ENCODE results near the gene CES4A. TPM values are rescaled to one million over a fixed set of nuclear protein-coding genes. Genes with fewer than 3 reads are reported as not detected.
"Not testable (repeated sequence)": the region's sequence is repeated elsewhere in the genome, so short reads cannot be mapped to it uniquely, and the experiment has no call there.

The CES4A gene
- 8.1 TPM for total RNA-seq

- no peak for DNase-seq (ENCODE audit: low read depth in 2 of 3, low spot score in 2 of 3)
Observed at GRCh38 chr16:66988197-66988788, at the start of gene CES4A. Gene CES4A (plus strand): TSS chr16:66988589. CDS start chr16:66988773, 184 bp downstream.

GRCh38 chr16:66939366-66939765 lies 49.0 kb upstream of the CES4A start:
- DNase-seq (ENCODE audit: low read depth in 2 of 3, low spot score in 2 of 3), result no peak

GRCh38 chr16:66940236-66940635 lies 48.2 kb upstream of the CES4A start:
- no peak for DNase-seq (ENCODE audit: low read depth in 2 of 3, low spot score in 2 of 3)

GRCh38 chr16:66942981-66943380 lies 45.4 kb upstream of the CES4A start:
- no peak for DNase-seq (ENCODE audit: low read depth in 2 of 3, low spot score in 2 of 3)

GRCh38 chr16:66943426-66944053 lies 44.8 kb upstream of the CES4A start:
- no peak for DNase-seq (ENCODE audit: low read depth in 2 of 3, low spot score in 2 of 3)

- no peak for DNase-seq (ENCODE audit: low read depth in 2 of 3, low spot score in 2 of 3)
Observed at GRCh38 chr16:66944054-66944441, 44.3 kb upstream of the CES4A start.

- not testable (repeated sequence) for DNase-seq (ENCODE audit: low read depth in 2 of 3, low spot score in 2 of 3)
Observed at GRCh38 chr16:66944971-66945370, 43.4 kb upstream of the CES4A start.

GRCh38 chr16:66945939-66946338 lies 42.5 kb upstream of the CES4A start:
- no peak for DNase-seq (ENCODE audit: low read depth in 2 of 3, low spot score in 2 of 3)

- DNase-seq (ENCODE audit: low read depth in 2 of 3, low spot score in 2 of 3), result no peak
Observed at GRCh38 chr16:66946541-66946940, 41.8 kb upstream of the CES4A start.

GRCh38 chr16:66946974-66947301 lies 41.5 kb upstream of the CES4A start:
- DNase-seq (ENCODE audit: low read depth in 2 of 3, low spot score in 2 of 3), result no peak

GRCh38 chr16:66947302-66948065 lies 40.9 kb upstream of the CES4A start:
- peak; percentile 61 to 92 (median 79) for DNase-seq (ENCODE audit: low read depth in 2 of 3, low spot score in 2 of 3)

GRCh38 chr16:66948134-66948836 lies 40.1 kb upstream of the CES4A start:
- DNase-seq (ENCODE audit: low read depth in 2 of 3, low spot score in 2 of 3), result no peak

GRCh38 chr16:66948837-66949225 lies 39.6 kb upstream of the CES4A start:
- DNase-seq (ENCODE audit: low read depth in 2 of 3, low spot score in 2 of 3), result no peak

GRCh38 chr16:66949472-66949871 lies 38.9 kb upstream of the CES4A start:
- DNase-seq (ENCODE audit: low read depth in 2 of 3, low spot score in 2 of 3), result no peak

GRCh38 chr16:66950437-66950836 lies 38.0 kb upstream of the CES4A start:
- no peak for DNase-seq (ENCODE audit: low read depth in 2 of 3, low spot score in 2 of 3)

- DNase-seq (ENCODE audit: low read depth in 2 of 3, low spot score in 2 of 3), result no peak
Observed at GRCh38 chr16:66950971-66951790, 37.2 kb upstream of the CES4A start.

- DNase-seq (ENCODE audit: low read depth in 2 of 3, low spot score in 2 of 3), result no peak
Observed at GRCh38 chr16:66952430-66953110, 35.8 kb upstream of the CES4A start.

GRCh38 chr16:66953462-66954096 lies 34.8 kb upstream of the CES4A start:
- DNase-seq (ENCODE audit: low read depth in 2 of 3, low spot score in 2 of 3), result no peak

GRCh38 chr16:66954097-66954659 lies 34.2 kb upstream of the CES4A start:
- peak; percentile 45 to 89 (median 66) for DNase-seq (ENCODE audit: low read depth in 2 of 3, low spot score in 2 of 3)
